GM19193 (cell line): ENCODE data around the gene ADIRF.
"Not testable (repeated sequence)": the region's sequence is repeated elsewhere in the genome, so short reads cannot be mapped to it uniquely, and the experiment has no call there.

Experiments used
- POLR2A ChIP-seq: IDR thresholded peaks from 4 replicates; pipeline ENCODE4 v1.6.1; 2011; ENCODE audit not compliant: insufficient read depth, insufficient read length; ENCODE audit errors: extremely low read depth

ADIRF gene

DNA sequence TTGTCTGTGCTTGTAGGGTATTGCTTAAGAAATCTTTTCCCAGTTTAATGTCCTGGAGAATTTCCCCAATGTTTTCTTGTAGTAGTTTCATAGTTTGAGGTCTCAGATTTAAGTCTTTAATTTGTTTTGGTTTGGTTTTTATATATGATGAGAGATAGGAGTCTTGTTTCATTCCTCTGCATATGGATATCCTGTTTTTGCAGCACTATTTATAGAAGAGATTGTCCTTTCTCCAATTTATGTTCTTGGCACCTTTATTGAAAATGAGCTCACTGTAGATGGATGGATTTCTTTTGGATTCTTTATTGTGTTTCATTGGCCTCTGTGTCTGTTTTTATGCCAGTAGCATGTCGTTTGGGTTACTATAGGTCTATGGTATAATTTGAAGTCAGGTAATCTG lies 20.2 kb downstream of the ADIRF start:
- no peak for TF ChIP-seq POLR2A

DNA sequence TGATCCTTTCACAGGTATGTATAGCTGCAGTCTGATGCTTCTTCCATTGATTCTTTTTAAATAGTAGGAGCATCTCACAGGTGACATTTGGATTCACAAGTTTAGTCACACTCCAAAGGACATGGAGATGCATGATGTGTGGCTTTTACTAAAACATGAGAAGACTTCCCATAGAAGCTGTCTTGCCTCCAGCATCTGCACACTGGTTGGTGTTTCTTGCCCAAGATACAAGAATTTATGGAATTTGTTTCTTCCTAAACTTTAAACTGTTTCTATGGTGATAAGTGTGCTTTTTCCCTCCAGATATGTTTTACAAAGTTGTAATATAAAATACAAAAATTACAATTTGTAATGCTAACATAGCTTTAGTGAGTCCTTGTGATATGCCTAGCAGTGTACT lies 24.2 kb downstream of the ADIRF start:
- no peak for TF ChIP-seq POLR2A

DNA sequence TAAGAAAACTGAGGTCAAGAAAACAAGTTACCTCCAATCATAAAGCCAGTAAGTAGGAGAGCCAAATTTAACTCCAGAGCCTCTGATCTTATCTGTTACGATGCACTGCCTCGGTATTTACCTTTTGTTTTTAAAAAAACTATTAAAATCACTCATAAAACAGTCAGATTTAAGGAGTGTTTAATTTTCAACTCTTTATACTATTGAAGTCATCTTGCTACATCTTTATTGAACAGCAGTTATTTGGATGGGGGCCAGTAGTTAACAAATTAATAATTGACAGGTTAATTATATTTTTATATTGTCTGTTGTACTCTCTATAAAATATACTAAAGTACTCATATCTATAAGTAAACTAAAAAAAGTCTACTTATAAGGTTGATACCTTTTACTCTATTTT lies 24.6 kb downstream of the ADIRF start:
- no peak for TF ChIP-seq POLR2A

DNA sequence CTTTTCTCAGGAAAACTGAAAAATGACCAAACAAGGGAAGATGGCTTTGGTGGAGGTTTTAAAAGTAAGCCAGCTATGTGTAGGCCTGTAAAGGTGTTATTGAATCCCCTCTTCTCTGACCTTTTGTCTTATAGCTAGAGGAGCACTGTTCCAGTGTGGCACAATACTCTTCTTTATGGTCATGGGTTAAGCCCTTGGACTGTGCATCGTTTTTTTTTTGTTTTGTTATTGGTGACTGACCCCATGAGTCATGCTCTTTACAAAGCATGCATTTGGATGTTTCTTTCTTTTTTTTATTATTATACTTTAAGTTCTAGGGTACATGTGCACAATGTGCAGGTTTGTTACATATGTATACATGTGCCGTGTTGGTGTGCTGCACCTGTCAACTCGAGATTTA lies 32.2 kb downstream of the ADIRF start:
- TF ChIP-seq POLR2A = no peak

DNA sequence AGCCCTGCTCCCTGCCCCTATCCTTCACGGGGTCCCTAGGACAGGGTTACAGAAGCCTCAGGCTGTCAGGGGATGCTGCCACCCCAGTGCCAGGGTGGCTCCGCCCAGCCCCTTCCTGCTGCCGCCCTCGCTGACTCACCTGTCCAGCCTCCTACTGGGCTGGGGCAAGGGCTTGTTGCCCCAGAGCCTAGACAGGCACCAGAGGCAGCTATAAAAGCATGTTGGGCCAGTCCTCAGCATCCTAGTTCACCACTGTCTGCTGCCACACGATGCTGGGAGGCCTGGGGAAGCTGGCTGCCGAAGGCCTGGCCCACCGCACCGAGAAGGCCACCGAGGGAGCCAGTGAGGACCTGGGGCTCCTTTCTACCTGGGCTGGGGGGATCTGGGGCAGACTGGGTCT lies 51.8 kb downstream of the ADIRF start, which contains the start of gene FAM25A:
TSS of gene FAM25A (plus strand) at position 239 of the 400 bp plus-strand sequence. CDS start at position 270, 31 bp downstream.
- TF ChIP-seq POLR2A = not testable (repeated sequence)
